HepG2 (cell line): ENCODE measurements around the gene NTF3. TPM values are rescaled to one million over a fixed set of nuclear protein-coding genes. Genes with fewer than 3 reads are reported as not detected.

Experiments
- ATAC-seq: fragments of 200-7000 bp; cut with Tn5 transposase; 3 replicates; pipeline ENCODE4 v1.9.1; 2020; ENCODE audit warnings: mild to moderate bottlenecking, moderate library complexity
- BruUV-seq: library from RNA; stranded (reverse); fragments of 400-500 nt; replicated peaks from 2 replicates; lab custom pipeline; 2021; lab: Mats Ljungman, UMichigan
- CTCF ChIA-PET: fragments of 300-600 bp; formaldehyde crosslinking; extraction: SDS; loops from one replicate; lab custom pipeline; 2021; ENCODE audit warnings: low total read pairs, inconsistent platforms, low intra/inter-chr PET ratio; lab: Yijun Ruan, JAX
- POLR2A ChIA-PET: fragments of 350-600 bp; sonication (Branson Sonifier 250); formaldehyde crosslinking; loops from one replicate; lab custom pipeline; 2020; ENCODE audit warnings: antibody characterized with exemption, inconsistent platforms; lab: Yijun Ruan, JAX
- DNase-seq: peaks from one replicate; pipeline ENCODE4 v3.0.0-alpha.2; 2015; ENCODE audit warnings: low spot score
- FAIRE-seq: peaks from 3 replicates; lab custom pipeline; 2011; peaks lifted over from hg19 to GRCh38; lab: Jason Lieb, UNC
- H2AFZ ChIP-seq: one replicate; pipeline ENCODE4 v1.6.1; 2011; ENCODE audit warnings: low read length, inconsistent platforms
- H3K27ac ChIP-seq: fragments of 300-600 bp; 3 replicates; pipeline ENCODE4 v1.8.0; 2011; ENCODE audit warnings: mixed run types, mild to moderate bottlenecking, mixed read lengths, low read length, inconsistent platforms; ENCODE audit not compliant: insufficient read depth; ENCODE audit errors: extremely low read length
- H3K27me3 ChIP-seq, 2 experiments: fragments of 200-600 bp in 1 of 2; 2 replicates in 1 of 2; 3 replicates in 1 of 2; pipeline versions ENCODE4 v1.6.0 to v1.8.0; 2011; ENCODE audit warnings: low read length in 2 of 2, mild to moderate bottlenecking in 2 of 2, moderate library complexity in 2 of 2, inconsistent platforms in 1 of 2; ENCODE audit not compliant: insufficient read depth in 2 of 2, control insufficient read depth in 1 of 2
- H3K36me3 ChIP-seq, 2 experiments: fragments of 200-600 bp in 1 of 2; replicated peaks in 1 of 2; 2 replicates in 1 of 2; 3 replicates in 1 of 2; pipeline versions ENCODE4 v1.5.1 to v1.8.0; 2011; ENCODE audit warnings: low read length in 2 of 2, inconsistent platforms in 1 of 2; ENCODE audit not compliant: insufficient read depth in 2 of 2, control insufficient read depth in 1 of 2
- H3K4me1 ChIP-seq: 2 replicates; pipeline ENCODE4 v1.5.1; 2012; ENCODE audit warnings: low read length, inconsistent platforms; ENCODE audit not compliant: insufficient read depth
- H3K4me2 ChIP-seq: 2 replicates; pipeline ENCODE4 v1.6.0; 2011; ENCODE audit warnings: low read depth, low read length, inconsistent platforms
- H3K4me3 ChIP-seq, 3 experiments: fragments of 200-600 bp in 1 of 3; sonication (generic), shearing (Covaris generic) in 1 of 3; replicated peaks in 1 of 3; 2 replicates each; pipeline ENCODE4 v1.5.1; 2011 to 2016; ENCODE audit warnings: low read length in 3 of 3, inconsistent platforms in 2 of 3, low read depth in 2 of 3, mild to moderate bottlenecking in 2 of 3, control low read depth in 1 of 3, mixed read lengths in 1 of 3; ENCODE audit not compliant: insufficient read depth in 1 of 3
- H3K79me2 ChIP-seq: one replicate; pipeline ENCODE4 v1.6.1; 2011; ENCODE audit warnings: low read length, inconsistent platforms; ENCODE audit not compliant: insufficient read depth
- H3K9ac ChIP-seq: 2 replicates; pipeline ENCODE4 v1.6.0; 2011; ENCODE audit warnings: mild to moderate bottlenecking, low read depth, low read length, inconsistent platforms; ENCODE audit not compliant: insufficient read depth
- H3K9me3 ChIP-seq: 2 replicates; pipeline ENCODE4 v1.5.1; 2012; ENCODE audit warnings: mild to moderate bottlenecking, low read length
- H4K20me1 ChIP-seq: 2 replicates; pipeline ENCODE4 v1.6.0; 2011; ENCODE audit warnings: inconsistent platforms, mild to moderate bottlenecking, low read length, moderate library complexity; ENCODE audit not compliant: insufficient read depth
- AKAP8 ChIP-seq: sonication (generic); formaldehyde crosslinking; IDR thresholded peaks from 2 replicates; pipeline ENCODE4 v1.5.1; 2020; ENCODE audit warnings: mild to moderate bottlenecking, missing genetic modification reagents
- CSRNP1 ChIP-seq: sonication (generic); formaldehyde crosslinking; IDR thresholded peaks from 2 replicates; pipeline ENCODE4 v1.8.1; 2023; ENCODE audit warnings: mild to moderate bottlenecking, missing genetic modification reagents
- DR1 ChIP-seq: sonication (generic); formaldehyde crosslinking; IDR thresholded peaks from 2 replicates; pipeline ENCODE4 v1.8.0; 2021; ENCODE audit warnings: mild to moderate bottlenecking, missing genetic modification reagents, inconsistent platforms
- EP300 ChIP-seq, 3 experiments: sonication (generic) in 1 of 3; formaldehyde crosslinking in 1 of 3; IDR thresholded peaks; 2 replicates each; pipeline versions ENCODE4 v1.5.1 to v1.6.1; 2011 to 2020; ENCODE audit warnings: low read depth in 2 of 3, low read length in 2 of 3, borderline replicate concordance in 1 of 3, improper control_type of control experiment in 1 of 3, mild to moderate bottlenecking in 1 of 3, missing genetic modification reagents in 1 of 3, moderate library complexity in 1 of 3
- ETV6 ChIP-seq: sonication (generic); formaldehyde crosslinking; conservative IDR thresholded peaks from 2 replicates; pipeline ENCODE4 v1.4.0; 2020; ENCODE audit warnings: missing genetic modification reagents
- FOXA3 ChIP-seq: IDR thresholded peaks from 2 replicates; pipeline ENCODE4 v1.6.1; 2016; ENCODE audit warnings: missing genetic modification reagents, missing compliant biosample characterization
- KDM6A ChIP-seq: IDR thresholded peaks from 2 replicates; pipeline ENCODE4 v1.6.1; 2016; ENCODE audit warnings: low read depth
- KLF16 ChIP-seq, 2 experiments: sonication (generic) in 1 of 2; formaldehyde crosslinking in 1 of 2; IDR thresholded peaks; 2 replicates each; pipeline versions ENCODE4 v1.6.1 to v1.8.0; 2016 to 2023; ENCODE audit warnings: missing genetic modification reagents in 2 of 2, missing compliant biosample characterization in 1 of 2
- RARG ChIP-seq: sonication (generic); formaldehyde crosslinking; IDR thresholded peaks from 2 replicates; pipeline ENCODE4 v1.4.0; 2020; ENCODE audit warnings: low read depth, mild to moderate bottlenecking, missing genetic modification reagents
- RCOR2 ChIP-seq: IDR thresholded peaks from 2 replicates; pipeline ENCODE4 v1.6.1; 2016; ENCODE audit warnings: missing biosample characterization, missing genetic modification reagents
- REST ChIP-seq, 2 experiments: IDR thresholded peaks; 2 replicates each; pipeline ENCODE4 v1.6.1; 2011 to 2012; ENCODE audit warnings: low read length in 2 of 2, borderline replicate concordance in 1 of 2, low read depth in 1 of 2, mild to moderate bottlenecking in 1 of 2, moderate library complexity in 1 of 2
- SIX1 ChIP-seq: sonication (generic); formaldehyde crosslinking; IDR thresholded peaks from 2 replicates; pipeline ENCODE4 v1.4.0; 2020; ENCODE audit warnings: missing genetic modification reagents, borderline replicate concordance
- TRIM24 ChIP-seq: sonication (generic); formaldehyde crosslinking; IDR thresholded peaks from 2 replicates; pipeline ENCODE4 v1.8.0; 2022; ENCODE audit warnings: mild to moderate bottlenecking, missing genetic modification reagents
- WGBS: methylation state at CpG from one replicate; pipeline ENCODE4 v1.1.6; 2017; ENCODE audit warnings: low lambda C conversion rate; 5-methylcytosine and 5-hydroxymethylcytosine counted together
- in situ Hi-C: cut with HindIII; loops from 2 replicates; pipeline ENCODE4 v1.10.0; 2017; ENCODE audit warnings: low pct_unique_long_range_greater_than_20kb; ENCODE audit not compliant: extremely low pct_ligation_motif_present
- intact Hi-C: fragments of 100-400 bp; cut with micrococcal nuclease; formaldehyde crosslinking; loops from one replicate; pipeline ENCODE4 v1.10.0; 2022; ENCODE audit not compliant: unreplicated experiment
- polyA plus RNA-seq, 8 experiments: library from polyadenylated mRNA; depleted of rRNA in 3 of 8; stranded (reverse) in 7 of 8; unstranded in 1 of 8; fragments of >200 nt; fragmentation: Illumina TruSeq in 4 of 8; extraction: Trizol in 4 of 8; gene quantifications; 2 replicates each; pipeline versions ENCODE4 v1.2.1 to v1.2.3, GENCODE V29; 2011 to 2016; ENCODE audit warnings: low read depth in 4 of 8, missing spikeins in 1 of 8, mixed read lengths in 1 of 8; ENCODE audit not compliant: insufficient read depth in 1 of 8
- total RNA-seq, 5 experiments: library from RNA; depleted of rRNA; stranded (reverse); fragments of >200 nt; fragmentation: Illumina TruSeq; extraction: Trizol; gene quantifications; 2 replicates each; pipeline ENCODE4 v1.2.3, GENCODE V29; 2016; ENCODE audit warnings: low read depth in 1 of 5
- TF ChIP-seq, protein P1 (sequence below): sonication (generic); formaldehyde crosslinking; IDR thresholded peaks from 2 replicates; pipeline ENCODE4 v1.9.0; 2022; ENCODE audit warnings: low read depth, missing genetic modification reagents

The NTF3 gene
- total and polyA plus RNA-seq, 2 of the 13 experiments (the other 11 are each of a cell fraction or from before 2014, with no cell fraction given): not detected

DNA sequence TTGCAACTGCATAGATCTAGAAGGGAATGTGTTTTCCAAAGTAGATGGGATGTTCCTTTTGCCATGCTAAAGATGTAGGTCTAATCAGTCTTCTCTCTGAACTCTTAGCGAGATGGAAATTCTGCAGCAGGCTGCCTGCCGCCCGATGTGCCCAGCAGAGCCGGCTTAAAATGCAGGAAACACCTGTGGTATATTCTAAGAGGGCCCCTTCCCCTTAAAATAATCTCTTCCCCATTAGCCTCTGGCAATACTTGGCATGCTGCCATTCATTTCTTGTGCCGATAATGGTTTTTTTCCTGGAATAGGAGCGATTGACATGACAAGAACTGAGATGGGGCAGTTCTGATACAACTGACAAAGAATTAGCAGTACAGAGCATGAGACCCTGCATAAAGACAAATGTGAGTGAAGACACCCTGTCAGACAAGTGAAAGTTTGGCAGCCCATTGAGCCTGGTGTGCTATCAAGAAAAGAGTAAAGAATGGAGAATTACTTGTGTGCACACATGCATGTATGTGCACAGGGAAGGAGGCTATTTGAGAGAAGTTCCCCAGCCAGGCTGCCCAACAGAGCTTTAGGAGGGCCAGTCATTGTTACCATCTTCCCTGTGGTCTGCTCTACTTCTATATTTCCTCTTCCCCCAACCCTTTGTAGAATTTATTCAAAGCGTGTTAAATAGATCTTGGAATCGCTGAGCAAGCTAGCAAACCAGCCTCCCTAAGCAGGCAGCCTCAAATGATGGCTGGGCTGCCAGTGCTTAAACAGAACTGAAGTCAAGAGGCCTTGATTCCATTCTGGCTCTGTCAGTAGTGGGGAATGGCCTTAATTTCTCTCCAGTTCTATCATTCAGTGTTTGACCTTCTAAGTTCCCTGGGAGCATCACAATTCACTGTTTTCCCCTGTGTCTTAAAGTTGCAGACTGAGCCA is 29.6 kb upstream of the NTF3 start (continued):
- TF ChIP-seq CSRNP1 (CRISPR knock-in tag) (no peak), AKAP8 (CRISPR knock-in tag) (no peak), KLF16 (CRISPR knock-in tag; IDR thresholded peaks at IDR 0.05) (no peak), ETV6 (CRISPR knock-in tag) (no peak), REST (IDR thresholded peaks at IDR 0.05; ENCODE audit: borderline replicate concordance in 1 of 2, low read depth in 1 of 2, low read length in 2 of 2) (no peak)

DNA sequence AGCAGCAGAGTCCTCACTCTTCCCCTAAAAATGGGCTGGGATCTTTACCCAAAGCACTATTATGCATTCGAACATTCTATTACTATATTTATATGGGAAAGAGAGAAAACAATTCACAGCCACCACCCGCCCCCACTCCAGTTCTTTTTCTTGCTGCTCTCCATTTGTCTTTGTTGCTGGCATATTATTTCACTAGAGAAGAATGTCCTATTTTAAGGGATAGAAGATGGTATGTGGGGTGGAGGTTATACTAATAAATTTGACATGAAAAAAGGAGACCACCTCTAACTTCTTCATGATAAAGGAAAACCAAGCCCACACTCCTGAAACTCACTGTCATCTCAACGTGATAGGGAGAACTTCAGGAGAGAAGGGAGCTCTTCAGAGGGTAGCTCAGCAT is 28.5 kb upstream of the NTF3 start:
- FAIRE-seq: no peak
- intact Hi-C loops: no loop called here
- in situ Hi-C loops: no loop called here
- no peak for ATAC-seq
- no peaks in the 10 kb centered on the region for H4K20me1 ChIP-seq
- no peak overlapping the region for H3K9ac ChIP-seq
- H3K4me3 ChIP-seq: no peak overlapping the region
- H3K36me3 ChIP-seq: no peaks in the 10 kb centered on the region
- POLR2A ChIA-PET: no interaction called here
- no peaks in the 10 kb centered on the region for H3K9me3 ChIP-seq
- no peak overlapping the region for H2AFZ ChIP-seq
- H3K27me3 ChIP-seq: no peaks in the 10 kb centered on the region
- WGBS: 0% methylated on average over 3 of the region's 3 CpGs
- no peak overlapping the region for H3K4me2 ChIP-seq
- no peaks in the 10 kb centered on the region for H3K79me2 ChIP-seq
- no peak for DNase-seq
- no peaks in the 10 kb centered on the region for H3K4me1 ChIP-seq
- H3K27ac ChIP-seq: no peak overlapping the region
- BruUV-seq: no TSS peak
- CTCF ChIA-PET: no interaction called here
- no peak for TF ChIP-seq TRIM24 (CRISPR knock-in tag)
- TF ChIP-seq SIX1: no peak
- TF ChIP-seq, protein P1, sequence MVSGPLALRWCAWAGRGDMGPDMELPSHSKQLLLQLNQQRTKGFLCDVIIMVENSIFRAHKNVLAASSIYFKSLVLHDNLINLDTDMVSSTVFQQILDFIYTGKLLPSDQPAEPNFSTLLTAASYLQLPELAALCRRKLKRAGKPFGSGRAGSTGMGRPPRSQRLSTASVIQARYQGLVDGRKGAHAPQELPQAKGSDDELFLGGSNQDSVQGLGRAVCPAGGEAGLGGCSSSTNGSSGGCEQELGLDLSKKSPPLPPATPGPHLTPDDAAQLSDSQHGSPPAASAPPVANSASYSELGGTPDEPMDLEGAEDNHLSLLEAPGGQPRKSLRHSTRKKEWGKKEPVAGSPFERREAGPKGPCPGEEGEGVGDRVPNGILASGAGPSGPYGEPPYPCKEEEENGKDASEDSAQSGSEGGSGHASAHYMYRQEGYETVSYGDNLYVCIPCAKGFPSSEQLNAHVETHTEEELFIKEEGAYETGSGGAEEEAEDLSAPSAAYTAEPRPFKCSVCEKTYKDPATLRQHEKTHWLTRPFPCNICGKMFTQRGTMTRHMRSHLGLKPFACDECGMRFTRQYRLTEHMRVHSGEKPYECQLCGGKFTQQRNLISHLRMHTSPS (CRISPR knock-in tag): no peak
- no peak for TF ChIP-seq KDM6A
- no peak for TF ChIP-seq RCOR2 (CRISPR knock-in tag)
- no peak for TF ChIP-seq RARG (CRISPR knock-in tag)
- TF ChIP-seq FOXA3 (CRISPR knock-in tag): no peak
- TF ChIP-seq DR1 (CRISPR knock-in tag): no peak
- TF ChIP-seq EP300 (IDR thresholded peaks at IDR 0.05; ENCODE audit: low read depth in 2 of 2, low read length in 2 of 2): no peak
- TF ChIP-seq EP300 (CRISPR knock-in tag; IDR thresholded peaks at IDR 0.05; ENCODE audit: borderline replicate concordance): no peak
